Measurements from ENCODE around the gene SLC41A3.

Gene SLC41A3

GRCh38 chr3:126057936-126058335 is 26.0 kb downstream of the SLC41A3 start:
- Histone ChIP-seq H3K9ac (no peak overlapping the region), H3K4me3 (no peak overlapping the region), H3K36me3 (no peaks in the 10 kb centered on the region), H3K9me3 (no peaks in the 10 kb centered on the region), H3K4me2 (no peak overlapping the region), H3K27me3 (no peaks in the 10 kb centered on the region), H3K4me1 (peaks cover 2% of the 10 kb centered on the region), H3K27ac (no peak overlapping the region), H4K20me1 (0 out of 2 replicates have a peak, but pooled peaks cover 6% of the 10 kb centered on the region)
- no peak for TF ChIP-seq Cebpa-rat (IDR thresholded peaks at IDR 0.05)

DNA sequence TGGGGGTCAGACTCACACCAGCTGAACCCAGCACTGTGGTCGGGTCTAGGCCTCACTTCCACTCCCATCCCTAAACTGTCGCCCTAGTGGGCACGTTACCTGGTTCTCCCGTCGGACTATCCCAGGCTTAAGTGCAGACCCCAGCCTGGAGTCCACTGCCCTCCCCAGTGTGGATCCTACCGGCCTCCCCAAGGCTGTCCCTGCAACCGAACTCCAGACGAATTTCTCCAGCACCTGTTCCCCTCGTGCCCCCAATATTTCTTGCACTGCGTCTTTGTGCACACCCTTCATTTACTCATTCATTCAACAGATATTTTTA is 26.5 kb downstream of the SLC41A3 start:
- no peaks in the 10 kb centered on the region for H3K27me3 ChIP-seq
- H3K9me3 ChIP-seq = no peaks in the 10 kb centered on the region
- peaks cover 7% of the 10 kb centered on the region for H3K4me1 ChIP-seq
- H4K20me1 ChIP-seq = 0 out of 2 replicates have a peak, but pooled peaks cover 6% of the 10 kb centered on the region
- H3K4me2 ChIP-seq = no peak overlapping the region
- H3K9ac ChIP-seq = no peak overlapping the region
- no peak overlapping the region for H3K27ac ChIP-seq
- H3K4me3 ChIP-seq = no peak overlapping the region
- H3K36me3 ChIP-seq = no peaks in the 10 kb centered on the region
- no peak for TF ChIP-seq Cebpa-rat (IDR thresholded peaks at IDR 0.05)

- Histone ChIP-seq H3K27me3 (no peaks in the 10 kb centered on the region), H3K9ac (no peak overlapping the region), H3K9me3 (no peaks in the 10 kb centered on the region), H3K4me2 (no peak overlapping the region), H3K4me3 (no peak overlapping the region), H3K36me3 (no peaks in the 10 kb centered on the region), H3K27ac (no peak overlapping the region), H4K20me1 (0 out of 2 replicates have a peak, but pooled peaks cover 6% of the 10 kb centered on the region), H3K4me1 (peaks cover 13% of the 10 kb centered on the region)
- no peak for TF ChIP-seq Cebpa-rat (IDR thresholded peaks at IDR 0.05)
Measured at GRCh38 chr3:126056681-126057500, 27.0 kb downstream of the SLC41A3 start.

DNA sequence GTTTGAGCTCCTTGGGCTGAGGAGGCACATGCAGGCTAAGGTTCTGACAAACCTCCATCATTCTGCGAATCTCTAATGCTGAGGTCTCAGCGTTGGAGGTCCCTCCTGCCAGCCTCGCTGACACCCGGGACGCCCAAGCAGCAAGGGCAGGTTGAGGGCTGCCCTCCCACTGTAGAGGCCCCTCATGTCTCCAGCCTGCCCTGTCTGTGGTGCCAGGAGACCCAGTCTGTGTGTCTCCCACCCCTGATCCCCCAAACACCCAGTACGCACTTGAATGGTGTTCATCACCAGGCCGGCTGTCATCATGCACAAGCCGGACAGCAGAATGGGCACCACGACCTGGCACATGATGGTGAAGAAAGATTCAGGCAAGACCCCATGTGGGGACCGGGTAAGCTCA is 27.8 kb downstream of the SLC41A3 start:
- Histone ChIP-seq H4K20me1 (0 out of 2 replicates have a peak, but pooled peaks cover 6% of the 10 kb centered on the region), H3K4me3 (no peak overlapping the region), H3K27ac (no peak overlapping the region), H3K4me1 (peaks cover 15% of the 10 kb centered on the region), H3K27me3 (no peaks in the 10 kb centered on the region), H3K9ac (no peak overlapping the region), H3K9me3 (no peaks in the 10 kb centered on the region), H3K4me2 (no peak overlapping the region), H3K36me3 (0 out of 2 replicates have a peak, but pooled peaks cover under 1% of the 10 kb centered on the region)
- no peak for TF ChIP-seq Cebpa-rat (IDR thresholded peaks at IDR 0.05)

DNA sequence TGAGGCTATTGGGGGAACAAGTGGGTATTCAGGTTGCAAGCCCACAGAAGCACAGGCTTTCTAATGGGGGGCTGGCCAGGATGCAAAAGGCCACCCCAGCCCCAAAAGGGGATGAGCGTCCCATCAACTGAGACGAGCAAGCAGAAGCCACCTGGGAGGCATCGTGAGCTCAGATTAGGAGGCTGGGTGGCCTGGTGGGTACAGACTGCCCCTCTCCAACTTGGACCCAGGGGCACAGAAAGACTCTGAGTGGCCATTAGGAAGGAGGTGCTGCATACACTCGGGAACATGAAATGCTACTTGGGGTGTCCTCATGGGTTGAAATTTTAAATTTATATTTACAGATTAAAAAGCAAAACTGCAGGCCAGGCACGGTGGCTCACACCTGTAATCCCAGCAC is 29.1 kb downstream of the SLC41A3 start:
- Histone ChIP-seq H3K9ac (no peak overlapping the region), H3K4me3 (no peak overlapping the region), H3K4me2 (no peak overlapping the region), H4K20me1 (0 out of 2 replicates have a peak, but pooled peaks cover 6% of the 10 kb centered on the region), H3K27ac (no peak overlapping the region), H3K27me3 (no peaks in the 10 kb centered on the region), H3K36me3 (peaks cover 9% of the 10 kb centered on the region; the same call in 1 of the 2 replicates), H3K4me1 (peaks cover 15% of the 10 kb centered on the region), H3K9me3 (no peaks in the 10 kb centered on the region)
- no peak for TF ChIP-seq Cebpa-rat (IDR thresholded peaks at IDR 0.05)

- H3K36me3 ChIP-seq = peaks cover 12% of the 10 kb centered on the region; the same call in 1 of the 2 replicates
- no peak overlapping the region for H3K27ac ChIP-seq
- TF ChIP-seq Cebpa-rat (IDR thresholded peaks at IDR 0.05) = no peak
- no peaks in the 10 kb centered on the region for H3K27me3 ChIP-seq
- no peaks in the 10 kb centered on the region for H3K9me3 ChIP-seq
- no peak overlapping the region for H3K9ac ChIP-seq
- H3K4me2 ChIP-seq = no peak overlapping the region
- peaks cover 15% of the 10 kb centered on the region for H3K4me1 ChIP-seq
- no peak overlapping the region for H3K4me3 ChIP-seq
- 0 out of 2 replicates have a peak, but pooled peaks cover 6% of the 10 kb centered on the region for H4K20me1 ChIP-seq
Measured at GRCh38 chr3:126053949-126054569, 29.9 kb downstream of the SLC41A3 start.

DNA sequence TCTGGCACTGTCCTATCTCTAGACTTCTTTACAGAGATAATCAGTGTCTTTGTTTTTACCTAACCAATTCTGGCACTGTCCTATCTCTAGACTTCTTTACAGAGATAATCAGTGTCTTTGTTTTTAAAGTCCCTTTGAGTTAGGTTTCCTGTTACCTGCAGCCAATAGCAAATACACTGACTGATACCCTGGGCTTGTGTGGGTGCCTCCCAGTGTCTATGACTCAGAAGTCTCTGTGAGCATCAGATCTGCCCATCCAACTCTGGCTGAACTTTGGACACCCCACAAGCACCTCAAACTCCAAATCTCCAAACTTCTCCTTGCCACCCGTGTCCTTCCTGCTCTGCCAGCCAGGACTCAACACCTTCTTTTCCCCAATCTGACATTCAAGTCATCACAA is 30.4 kb downstream of the SLC41A3 start:
- Histone ChIP-seq H3K4me1 (peaks cover 15% of the 10 kb centered on the region), H3K4me3 (no peak overlapping the region), H3K27ac (no peak overlapping the region), H3K9me3 (no peaks in the 10 kb centered on the region), H3K36me3 (peaks cover 12% of the 10 kb centered on the region; the same call in 1 of the 2 replicates), H3K9ac (no peak overlapping the region), H3K4me2 (no peak overlapping the region), H3K27me3 (no peaks in the 10 kb centered on the region), H4K20me1 (0 out of 2 replicates have a peak, but pooled peaks cover 6% of the 10 kb centered on the region)
- TF ChIP-seq Cebpa-rat (IDR thresholded peaks at IDR 0.05) = no peak

GRCh38 chr3:126052196-126053058 is 31.5 kb downstream of the SLC41A3 start:
- Histone ChIP-seq H3K4me1 (peaks cover 15% of the 10 kb centered on the region), H3K4me3 (no peak overlapping the region), H3K9me3 (no peaks in the 10 kb centered on the region), H3K36me3 (peaks cover 12% of the 10 kb centered on the region; the same call in 1 of the 2 replicates), H3K27ac (0 out of 2 replicates have a peak overlapping the region, but pooled peaks have one; percentile 11), H3K27me3 (no peaks in the 10 kb centered on the region), H4K20me1 (0 out of 2 replicates have a peak, but pooled peaks cover 6% of the 10 kb centered on the region), H3K9ac (no peak overlapping the region), H3K4me2 (peak overlapping the region; percentile 51)
- no peak for TF ChIP-seq Cebpa-rat (IDR thresholded peaks at IDR 0.05)

DNA sequence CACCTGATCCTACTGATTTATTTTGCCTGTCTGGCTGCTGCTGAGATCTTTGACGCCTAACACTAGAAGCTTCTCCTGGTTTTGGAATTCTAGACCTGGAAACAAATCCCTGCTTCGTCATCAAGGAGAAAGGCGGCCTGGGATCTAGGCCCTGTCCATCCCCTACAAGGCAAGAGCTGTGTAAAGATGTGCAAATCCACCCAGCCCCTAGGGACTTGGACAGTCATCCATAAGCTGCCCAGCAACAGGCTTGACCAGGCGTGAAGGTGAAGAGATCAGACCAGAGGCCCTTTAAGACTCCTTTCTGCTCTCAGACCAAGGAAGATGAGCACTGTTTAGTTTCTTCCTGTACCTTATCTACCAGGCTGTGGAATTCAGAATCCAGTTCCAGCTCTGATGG is 32.2 kb downstream of the SLC41A3 start:
- H3K4me1 ChIP-seq = peaks cover 15% of the 10 kb centered on the region
- H3K27me3 ChIP-seq = no peaks in the 10 kb centered on the region
- H4K20me1 ChIP-seq = 0 out of 2 replicates have a peak, but pooled peaks cover 6% of the 10 kb centered on the region
- peaks cover 12% of the 10 kb centered on the region; the same call in 1 of the 2 replicates for H3K36me3 ChIP-seq
- H3K9ac ChIP-seq = no peak overlapping the region
- no peak overlapping the region for H3K27ac ChIP-seq
- no peak overlapping the region for H3K4me3 ChIP-seq
- no peak overlapping the region for H3K4me2 ChIP-seq
- H3K9me3 ChIP-seq = no peaks in the 10 kb centered on the region
- no peak for TF ChIP-seq Cebpa-rat (IDR thresholded peaks at IDR 0.05)

All from BLaER1 (cell line).